Fibroblast of lung (primary cell): Measurements from ENCODE around the gene B9D1. TPM values are rescaled to one million over a fixed set of nuclear protein-coding genes. Genes with fewer than 3 reads are reported as not detected.

Experiments
- DNase-seq, 2 donors: peaks; one replicate each; pipeline versions ENCODE4 v3.0.0 to v3.0.0-alpha.2; 2010; ENCODE audit warnings: low read depth in 2 of 2
- H2AFZ ChIP-seq: 2 replicates; pipeline ENCODE4 v1.5.1; 2012; ENCODE audit warnings: low read length, control low read depth, inconsistent platforms
- H3K27ac ChIP-seq: 2 replicates; pipeline ENCODE4 v1.5.1; 2011; ENCODE audit warnings: low read length, control low read depth; ENCODE audit not compliant: insufficient read depth
- H3K27me3 ChIP-seq: 2 replicates; pipeline ENCODE4 v1.5.1; 2011; ENCODE audit warnings: mild to moderate bottlenecking, low read length; ENCODE audit not compliant: control insufficient read depth, insufficient read depth
- H3K36me3 ChIP-seq: 2 replicates; pipeline ENCODE4 v1.5.1; 2011; ENCODE audit warnings: low read length; ENCODE audit not compliant: control insufficient read depth, insufficient read depth
- H3K4me1 ChIP-seq: 2 replicates; pipeline ENCODE4 v1.5.1; 2011; ENCODE audit warnings: low read length; ENCODE audit not compliant: control insufficient read depth, insufficient read depth; ENCODE audit errors: extremely low read depth
- H3K4me2 ChIP-seq: 2 replicates; pipeline ENCODE4 v1.5.1; 2011; ENCODE audit warnings: low read length, control low read depth; ENCODE audit not compliant: insufficient read depth; ENCODE audit errors: extremely low read depth
- H3K4me3 ChIP-seq, 4 experiments: fragments of 200-600 bp in 1 of 4; sonication (generic) in 1 of 4; replicated peaks in 1 of 4; 2 replicates each; pipeline ENCODE4 v1.5.1; 2011 to 2016; ENCODE audit warnings: low read length in 4 of 4, low read depth in 3 of 4, mild to moderate bottlenecking in 3 of 4, control low read depth in 2 of 4, inconsistent platforms in 1 of 4, mixed read lengths in 1 of 4; ENCODE audit not compliant: insufficient read depth in 1 of 4; ENCODE audit errors: control extremely low read depth in 1 of 4
- H3K79me2 ChIP-seq: 2 replicates; pipeline ENCODE4 v1.5.1; 2012; ENCODE audit warnings: mild to moderate bottlenecking, low read length, inconsistent platforms; ENCODE audit not compliant: control insufficient read depth, insufficient read depth
- H3K9ac ChIP-seq: 2 replicates; pipeline ENCODE4 v1.5.1; 2011; ENCODE audit warnings: mild to moderate bottlenecking, low read length, control low read depth; ENCODE audit not compliant: insufficient read depth
- H3K9me3 ChIP-seq: 2 replicates; pipeline ENCODE4 v1.5.1; 2012; ENCODE audit warnings: low read depth, low read length; ENCODE audit not compliant: control insufficient read depth, insufficient read depth
- H4K20me1 ChIP-seq: 2 replicates; pipeline ENCODE4 v1.5.1; 2011; ENCODE audit warnings: low read length; ENCODE audit not compliant: control insufficient read depth, insufficient read depth; ENCODE audit errors: extremely low read depth
- CTCF ChIP-seq, 2 donors: IDR thresholded peaks in 1 of 2; conservative IDR thresholded peaks in 1 of 2; 1 replicate in 1 of 2; 2 replicates in 1 of 2; pipeline ENCODE4 v1.5.1; 2011 to 2012; ENCODE audit warnings: low read length in 2 of 2, control low read depth in 1 of 2, inconsistent platforms in 1 of 2, low read depth in 1 of 2, mild to moderate bottlenecking in 1 of 2
- EZH2 ChIP-seq: IDR thresholded peaks from 2 replicates; pipeline ENCODE4 v1.5.1; 2012; ENCODE audit warnings: low read length, control low read depth, mild to moderate bottlenecking; ENCODE audit errors: missing control alignments
- polyA plus RNA-seq, 2 donors: library from polyadenylated mRNA; depleted of rRNA in 1 of 2; stranded (reverse) in 1 of 2; unstranded in 1 of 2; fragments of >200 nt; gene quantifications; 2 replicates each; pipeline ENCODE4 v1.2.1, GENCODE V29; 2011 to 2012; ENCODE audit warnings: missing spikeins in 1 of 2
- total RNA-seq: library from RNA; depleted of rRNA; stranded (reverse); fragments of >200 nt; gene quantifications from 2 replicates; pipeline ENCODE4 v1.2.1, GENCODE V29; 2014

Gene B9D1
- total and polyA plus RNA-seq, 2 donors (not counting 1 experiment from before 2014, with no cell fraction given), result 35.7 to 38.5 TPM

DNA sequence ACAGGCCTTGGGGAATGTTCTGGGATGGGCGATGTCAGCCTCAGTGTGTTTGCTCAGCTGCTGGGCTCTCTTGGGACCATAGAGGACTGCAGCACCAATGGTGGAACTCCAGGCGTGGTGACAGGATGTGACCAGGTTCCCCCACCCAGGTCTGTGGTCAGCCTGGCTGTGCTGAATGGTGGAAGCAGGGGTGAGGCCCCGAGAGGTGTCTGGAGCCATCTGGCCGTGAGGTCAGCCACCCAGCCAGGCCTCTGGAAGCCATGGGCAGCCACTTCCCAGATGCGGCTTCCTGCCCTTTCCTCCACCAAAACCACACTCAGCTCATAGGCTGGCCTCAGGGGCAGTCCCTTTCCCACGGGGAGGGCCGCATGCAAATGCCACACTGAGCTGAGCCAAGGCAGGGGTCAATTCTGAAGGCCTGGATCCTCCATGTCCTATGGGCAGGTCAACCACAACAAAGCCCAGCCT, 8.0 kb upstream of the B9D1 start:
- no peaks in the 10 kb centered on the region for H3K27me3 ChIP-seq
- no peak overlapping the region for H3K4me2 ChIP-seq
- no peaks in the 10 kb centered on the region for H3K9me3 ChIP-seq
- TF ChIP-seq EZH2 (no peak), CTCF (conservative IDR thresholded peaks at IDR 0.05 in 1 of 2, IDR thresholded peaks at IDR 0.05 in 1 of 2; ENCODE audit: low read depth in 1 of 2, low read length in 2 of 2) (no peak)
- H2AFZ ChIP-seq, result no peak overlapping the region
- peaks cover 5% of the 10 kb centered on the region for H3K4me1 ChIP-seq
- DNase-seq, result no peak
- H3K36me3 ChIP-seq, result no peaks in the 10 kb centered on the region
- no peak overlapping the region for H3K27ac ChIP-seq
- no peaks in the 10 kb centered on the region for H3K79me2 ChIP-seq
- H3K4me3 ChIP-seq, result no peak overlapping the region
- H3K9ac ChIP-seq, result no peak overlapping the region
- H4K20me1 ChIP-seq, result no peaks in the 10 kb centered on the region

GRCh38 chr17:19369846-19370492, 7.4 kb upstream of the B9D1 start:
- no peak for TF ChIP-seq CTCF (conservative IDR thresholded peaks at IDR 0.05 in 1 of 2, IDR thresholded peaks at IDR 0.05 in 1 of 2; ENCODE audit: low read depth in 1 of 2, low read length in 2 of 2)
- no peak for TF ChIP-seq EZH2
- H3K36me3 ChIP-seq, result no peaks in the 10 kb centered on the region
- H2AFZ ChIP-seq, result no peak overlapping the region
- no peak overlapping the region for H3K4me3 ChIP-seq
- no peaks in the 10 kb centered on the region for H3K79me2 ChIP-seq
- no peaks in the 10 kb centered on the region for H3K9me3 ChIP-seq
- H3K4me1 ChIP-seq, result peaks cover 5% of the 10 kb centered on the region
- H4K20me1 ChIP-seq, result no peaks in the 10 kb centered on the region
- H3K4me2 ChIP-seq, result no peak overlapping the region
- no peaks in the 10 kb centered on the region for H3K27me3 ChIP-seq
- H3K27ac ChIP-seq, result no peak overlapping the region
- H3K9ac ChIP-seq, result no peak overlapping the region
- no peak for DNase-seq

- TF ChIP-seq CTCF (conservative IDR thresholded peaks at IDR 0.05 in 1 of 2, IDR thresholded peaks at IDR 0.05 in 1 of 2; ENCODE audit: low read depth in 1 of 2, low read length in 2 of 2) (no peak), EZH2 (no peak)
- no peak for DNase-seq
- H3K9me3 ChIP-seq, result no peaks in the 10 kb centered on the region
- H4K20me1 ChIP-seq, result no peaks in the 10 kb centered on the region
- peaks cover 5% of the 10 kb centered on the region for H3K4me1 ChIP-seq
- no peak overlapping the region for H3K4me3 ChIP-seq
- H3K79me2 ChIP-seq, result no peaks in the 10 kb centered on the region
- no peak overlapping the region for H2AFZ ChIP-seq
- no peak overlapping the region for H3K4me2 ChIP-seq
- no peaks in the 10 kb centered on the region for H3K36me3 ChIP-seq
- no peak overlapping the region for H3K9ac ChIP-seq
- no peaks in the 10 kb centered on the region for H3K27me3 ChIP-seq
- H3K27ac ChIP-seq, result no peak overlapping the region
Observed at GRCh38 chr17:19369107-19369778, 6.7 kb upstream of the B9D1 start.
